Amygdala (tissue), 56 donors: ENCODE measurements around the gene ATP5PD.
A peak's percentile ranks its signal among the peaks of the same experiment; 100 is the strongest.
"Not testable (repeated sequence)": the region's sequence is repeated elsewhere in the genome, so short reads cannot be mapped to it uniquely, and the experiment has no call there.

Experiments
- DNase-seq, 56 donors: peaks; one replicate each; lab custom pipeline; 2025; lab: John Stamatoyannopoulos, UW

The ATP5PD gene

DNA sequence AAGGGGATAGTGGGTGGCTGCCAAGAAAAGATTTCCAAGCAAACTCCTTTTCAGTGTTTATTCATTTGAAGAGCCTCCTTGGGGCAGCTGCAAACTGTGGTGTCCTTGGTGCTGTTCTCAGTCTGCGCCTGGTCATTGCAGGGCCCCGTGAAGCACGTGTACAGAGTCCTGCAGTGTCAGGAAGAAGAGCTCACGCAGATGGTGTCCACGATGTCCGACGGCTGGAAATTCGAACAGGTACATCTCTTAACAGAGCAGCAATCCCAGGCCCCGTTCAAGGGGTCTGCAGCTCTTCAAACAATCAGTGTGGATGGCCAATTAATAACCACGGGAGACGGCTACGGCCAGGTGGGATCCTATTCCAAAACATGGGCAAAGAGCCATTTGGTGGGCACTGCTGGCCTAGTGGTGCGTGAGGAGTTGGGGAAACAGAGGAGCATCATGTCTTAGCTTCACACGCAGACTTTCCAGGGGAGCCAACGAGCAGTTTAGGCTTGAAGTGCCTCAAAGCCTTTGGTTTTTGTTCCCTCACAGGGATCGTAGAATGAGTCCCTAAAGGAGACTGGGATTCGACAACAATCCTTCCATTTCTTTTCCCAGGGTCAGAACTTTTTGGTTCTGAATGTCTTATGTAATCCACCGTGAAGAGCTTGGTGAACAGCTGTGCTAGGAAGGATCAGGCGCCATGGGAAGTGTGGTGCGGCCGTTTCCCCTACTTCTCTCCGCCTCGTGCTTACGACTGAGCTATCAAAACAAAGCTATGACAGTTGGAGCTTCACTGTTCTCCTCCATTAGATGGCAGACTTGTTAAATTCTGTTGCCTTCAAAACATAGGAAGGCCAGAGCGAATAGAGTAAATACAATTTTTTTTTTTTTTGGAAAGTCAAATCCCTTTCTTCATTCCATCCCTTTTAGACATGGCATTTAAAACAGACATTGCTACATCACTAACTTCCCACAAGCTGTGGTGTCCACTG, 12.9 kb upstream of the ATP5PD start:
- peak in 24 of 56 donors; percentile 13 to 72 (median 37) for DNase-seq

DNA sequence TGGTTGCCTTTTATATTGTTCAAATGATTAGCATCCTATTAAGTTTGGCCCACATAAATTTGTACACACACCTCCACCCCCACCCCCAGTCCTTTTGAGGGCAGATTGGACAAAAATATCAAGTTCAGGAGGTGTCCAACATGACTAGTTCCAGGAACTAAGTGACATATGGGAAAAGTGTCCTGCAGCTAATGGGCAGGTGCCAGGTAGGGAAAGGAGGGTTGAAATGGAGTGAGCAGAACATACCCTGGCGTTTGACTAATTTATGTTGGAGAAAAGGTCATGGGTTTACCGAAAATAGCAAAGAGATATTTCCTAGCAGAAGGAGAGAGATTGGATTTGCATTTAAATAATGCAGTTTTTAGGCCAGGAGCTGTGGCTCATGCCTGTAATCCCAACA, 5.2 kb upstream of the ATP5PD start:
- no peak for DNase-seq

DNA sequence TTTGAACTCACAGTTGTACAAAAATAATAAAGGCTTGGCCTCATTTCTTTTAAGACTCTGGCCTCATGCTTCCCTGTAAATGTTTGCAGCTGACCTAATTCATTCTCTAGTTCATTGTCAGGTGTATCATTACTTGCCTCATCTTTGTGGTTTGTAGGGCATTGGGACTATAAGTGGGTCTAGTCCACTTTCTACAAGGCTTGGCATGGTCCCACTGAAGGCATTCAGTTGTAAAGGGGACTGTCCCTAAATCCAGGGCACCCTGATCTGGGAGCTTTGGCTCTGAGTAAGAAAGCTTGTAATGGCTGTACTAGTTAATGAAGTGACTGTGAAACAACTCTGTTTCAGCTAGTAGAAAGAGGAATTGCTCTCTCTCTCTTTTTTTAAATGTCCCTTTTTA, 2.9 kb upstream of the ATP5PD start:
- DNase-seq: no peak

DNA sequence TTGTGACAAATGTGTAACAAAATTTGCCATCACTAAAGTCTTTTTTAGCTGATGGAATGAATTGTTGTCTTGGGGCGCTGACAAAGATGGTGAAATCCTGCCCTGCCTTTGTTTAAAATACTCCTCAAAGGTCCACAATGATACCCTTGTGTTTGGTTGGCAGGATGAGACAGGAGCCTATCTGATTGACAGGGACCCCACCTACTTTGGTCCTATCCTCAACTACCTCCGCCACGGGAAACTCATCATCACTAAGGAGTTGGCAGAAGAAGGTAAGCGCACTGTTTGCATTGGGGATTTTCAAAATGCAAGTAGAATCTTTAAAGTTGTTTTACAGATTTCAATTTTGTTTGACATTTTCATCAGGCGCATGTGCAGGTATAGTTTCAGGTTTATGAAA, 2.3 kb upstream of the ATP5PD start:
- no peak for DNase-seq

DNA sequence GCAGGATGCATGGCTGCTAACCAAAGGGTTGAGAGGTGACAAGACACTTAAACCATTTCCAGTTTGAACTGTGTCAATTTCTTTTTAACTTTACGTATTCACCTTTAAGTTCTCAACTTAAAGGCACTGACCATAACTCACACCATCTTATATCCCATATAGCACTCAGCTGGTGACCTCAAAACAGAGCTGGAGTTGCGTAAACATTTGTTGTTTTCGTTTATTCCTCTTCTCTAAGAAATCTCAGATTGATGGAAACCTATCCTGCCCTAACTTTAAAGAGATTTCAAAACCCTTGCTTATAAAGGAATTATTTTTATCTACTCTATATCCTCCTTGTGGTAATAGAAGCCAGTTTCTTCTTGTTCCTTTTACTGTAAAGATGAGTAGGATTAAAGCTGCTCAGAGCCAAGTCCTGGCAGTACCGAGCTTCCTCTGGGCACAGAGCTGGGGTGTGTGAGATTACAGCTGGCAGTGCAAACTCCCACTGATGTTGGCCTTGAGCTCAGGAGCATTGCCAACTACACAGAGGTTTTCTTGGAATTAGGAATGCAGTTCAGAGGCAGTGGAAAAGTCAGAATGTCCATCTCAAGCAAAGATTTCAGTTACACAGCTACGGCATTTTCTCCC, 1.6 kb upstream of the ATP5PD start:
- peak in 14 of 56 donors; percentile 7 to 51 (median 15) for DNase-seq

DNA sequence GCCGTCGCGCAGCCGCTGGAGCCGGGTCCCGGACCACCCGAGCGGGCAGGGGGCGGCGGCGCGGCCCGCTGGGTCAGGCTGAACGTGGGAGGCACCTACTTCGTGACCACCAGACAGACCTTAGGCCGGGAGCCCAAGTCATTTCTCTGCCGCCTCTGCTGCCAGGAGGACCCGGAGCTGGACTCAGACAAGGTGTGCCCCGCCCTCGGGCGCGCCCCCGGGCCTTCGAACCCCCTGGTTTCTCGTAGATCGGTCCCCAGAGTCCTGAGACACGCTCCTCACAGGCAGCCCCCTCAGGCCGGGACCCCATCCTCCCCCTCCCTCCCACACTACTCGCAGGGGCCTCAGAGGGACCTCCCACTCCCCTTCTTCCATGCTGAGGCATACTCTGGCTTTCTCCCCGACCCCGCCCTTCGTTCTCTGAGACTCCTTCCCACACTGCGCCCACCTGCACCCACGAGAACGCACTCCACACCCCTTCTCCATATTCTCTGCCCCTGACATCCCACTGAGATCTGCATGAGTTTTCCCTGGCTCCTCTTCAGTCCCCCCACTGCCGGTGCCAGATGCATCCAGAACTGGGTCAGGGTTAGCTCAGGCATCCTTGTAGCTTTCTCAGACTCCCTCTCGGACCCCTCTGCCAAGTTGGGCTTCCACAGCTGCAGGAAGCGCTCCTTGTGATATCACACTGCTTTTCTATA, 779 bp upstream of the ATP5PD start:
- DNase-seq: peak in 19 of 56 donors; percentile 12 to 54 (median 36)

DNA sequence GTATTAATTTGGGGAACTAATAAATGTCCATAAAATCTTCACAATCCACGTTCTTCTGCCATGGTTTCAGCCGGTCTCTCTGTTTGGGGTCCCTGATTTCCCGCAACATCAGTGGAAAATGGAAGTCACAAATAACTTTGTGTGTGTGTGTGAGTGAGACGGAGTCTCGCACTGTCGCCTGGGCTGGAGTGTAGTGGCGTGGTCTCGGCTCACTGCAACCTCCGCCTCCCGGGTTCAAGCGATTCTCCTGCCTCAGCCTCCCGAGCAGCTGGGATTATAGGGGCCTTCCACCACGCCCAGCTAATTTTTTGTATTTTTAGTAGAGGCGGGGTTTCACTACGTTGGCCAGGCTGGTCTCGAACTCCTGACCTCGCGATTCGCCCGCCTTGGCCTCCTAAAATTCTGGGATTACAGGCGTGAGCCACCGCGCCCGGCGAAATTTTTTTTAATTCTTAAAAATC, 793 bp downstream of the ATP5PD start:
- not testable (repeated sequence) for DNase-seq

DNA sequence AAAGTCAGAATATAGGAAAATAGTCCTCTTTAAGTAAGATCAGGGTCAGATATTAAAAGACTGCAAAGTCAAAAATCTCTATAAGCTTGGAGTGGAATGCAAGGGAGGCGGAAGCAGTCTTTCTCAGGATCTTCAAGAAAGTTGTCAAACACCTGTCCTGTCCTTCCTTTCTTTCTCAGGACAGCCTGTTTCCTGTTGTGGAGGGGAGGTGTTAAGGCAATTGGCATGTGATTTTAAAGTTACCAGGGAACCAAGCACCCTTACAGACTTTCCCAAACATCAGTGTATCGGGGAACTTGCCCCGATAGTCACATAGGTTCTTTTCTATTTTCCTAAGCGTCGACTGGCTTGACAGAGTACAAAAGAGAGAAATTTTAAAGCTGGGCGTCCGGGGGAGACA, 2.1 kb downstream of the ATP5PD start:
- DNase-seq: no peak

DNA sequence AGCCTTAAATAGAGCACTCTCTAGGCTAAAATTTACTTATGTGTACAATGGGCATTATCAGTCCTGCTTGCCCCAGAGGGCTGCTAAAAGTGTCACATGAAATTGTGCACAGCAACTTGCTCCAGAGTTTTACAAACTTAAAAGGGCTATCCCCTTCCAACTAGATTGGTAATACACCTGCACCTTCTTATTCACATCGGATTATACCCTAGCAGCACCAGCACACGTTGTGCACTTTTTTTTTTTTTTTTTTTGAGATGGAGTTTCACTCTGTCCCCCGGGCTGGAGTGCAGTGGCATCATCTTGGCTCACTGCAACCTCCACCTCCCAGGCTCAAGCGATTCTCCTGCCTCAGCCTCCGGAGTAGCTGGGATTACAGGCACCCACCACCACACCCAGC, 3.0 kb downstream of the ATP5PD start:
- not testable (repeated sequence) for DNase-seq

DNA sequence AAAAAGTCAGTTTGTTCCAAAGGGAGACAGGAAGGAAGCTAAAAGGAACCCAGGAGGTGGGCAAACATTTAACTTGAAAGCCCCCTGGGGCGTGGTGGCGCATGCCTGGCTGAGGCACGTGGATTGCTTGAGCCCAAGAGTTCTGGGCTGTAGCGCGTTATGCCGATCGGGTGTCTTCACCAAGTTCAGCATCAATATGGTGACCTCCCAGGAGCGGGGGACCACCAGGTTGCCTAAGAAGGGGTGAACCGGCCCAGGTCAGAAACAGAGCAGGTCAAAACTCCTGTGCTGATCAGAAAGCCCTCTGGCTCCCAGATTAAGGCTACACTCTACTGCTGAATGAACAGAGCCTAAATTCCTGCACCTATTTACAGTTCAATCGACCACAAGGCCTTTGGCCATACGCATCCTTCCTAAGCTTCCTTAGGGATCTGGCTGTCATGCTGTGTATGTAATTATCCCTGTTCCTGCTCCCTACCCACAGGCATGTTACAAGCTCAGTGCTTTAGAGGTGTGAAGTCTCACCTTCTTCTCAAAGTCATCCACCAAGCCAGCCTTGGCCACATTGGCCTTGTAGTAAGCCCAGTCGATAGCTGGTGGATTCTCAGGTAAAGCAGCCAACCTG, 5.0 kb downstream of the ATP5PD start:
- no peak for DNase-seq

DNA sequence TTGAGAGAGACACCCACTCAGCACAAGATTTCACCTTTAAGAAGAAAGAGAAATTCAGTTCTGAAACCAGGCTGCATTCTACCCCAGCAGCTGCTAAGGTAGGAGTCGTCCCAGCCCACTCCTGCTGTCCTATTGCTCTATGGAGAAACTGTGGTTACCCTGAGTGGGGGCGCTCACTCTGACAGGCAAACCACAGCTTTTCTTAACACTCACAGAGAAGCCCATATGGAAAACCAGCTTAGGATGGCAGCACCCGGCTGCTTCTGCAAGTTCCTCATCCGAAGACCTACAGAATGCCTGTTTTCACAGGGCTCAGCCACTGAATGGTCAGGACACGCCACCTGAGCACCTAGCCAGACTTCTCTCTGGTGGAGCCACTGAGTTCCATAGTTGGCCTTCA, 7.5 kb downstream of the ATP5PD start:
- DNase-seq: no peak

DNA sequence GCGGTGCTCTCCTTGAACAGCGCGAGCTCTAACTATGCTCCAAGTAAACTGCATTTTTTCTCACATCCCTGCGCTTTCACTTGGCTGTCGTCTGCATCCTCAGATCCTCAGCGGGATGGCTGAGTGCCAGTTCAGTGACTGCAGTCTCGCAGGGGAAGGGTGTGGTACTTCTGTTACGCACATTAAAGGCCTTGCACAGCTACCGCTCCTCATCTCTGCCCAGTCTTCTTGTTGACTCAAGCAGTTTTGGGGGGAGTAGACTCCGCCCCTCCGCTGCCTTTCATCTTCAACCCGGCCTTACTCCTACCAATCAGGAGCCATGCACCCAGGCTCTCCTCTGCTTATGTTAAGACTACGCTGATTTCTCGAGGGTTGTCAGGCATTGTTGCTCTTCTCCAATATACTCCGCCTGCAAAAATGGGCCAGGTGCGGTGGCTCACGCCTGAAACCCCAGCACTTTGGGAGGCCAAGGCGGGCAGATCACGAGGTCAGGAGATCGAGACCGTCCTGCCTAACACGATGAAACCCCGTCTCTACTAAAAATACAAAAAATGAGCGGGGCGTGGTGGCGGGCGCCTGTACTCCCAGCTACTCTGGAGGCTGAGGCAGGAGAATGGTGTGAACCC, 10.0 kb downstream of the ATP5PD start:
- DNase-seq: peak in 21 of 56 donors; percentile 8 to 70 (median 34)

DNA sequence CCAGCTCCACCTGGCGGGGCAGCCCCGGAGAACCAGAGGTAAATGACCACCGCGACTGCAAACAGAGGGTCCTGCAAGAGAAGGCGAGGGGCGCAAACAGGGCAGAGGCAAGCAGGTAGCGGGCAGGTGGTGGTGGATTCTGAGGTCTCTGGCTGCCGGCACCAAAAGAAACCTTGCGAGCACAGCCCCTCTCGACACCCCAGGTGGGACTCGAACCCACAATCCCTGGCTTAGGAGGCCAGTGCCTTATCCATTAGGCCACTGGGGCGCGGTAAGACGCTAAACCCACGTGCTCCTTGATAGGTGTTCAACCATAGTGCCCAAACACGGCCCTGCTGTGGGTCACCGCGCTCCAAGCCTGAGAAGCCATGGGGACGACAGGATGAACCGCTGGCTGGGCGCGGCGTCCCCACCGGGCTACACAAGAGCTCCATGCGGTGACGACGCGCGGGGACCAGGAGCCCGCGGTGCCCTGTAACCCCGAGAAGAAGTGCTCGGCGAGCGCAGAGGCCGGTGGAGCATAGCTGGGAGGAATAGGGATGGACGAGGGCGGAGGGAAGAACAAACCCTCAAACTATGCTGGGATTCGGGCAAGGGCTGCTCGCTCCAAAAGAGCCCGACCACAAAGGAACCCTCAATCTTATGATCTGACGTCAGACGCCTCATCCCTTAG, 12.4 kb downstream of the ATP5PD start:
- DNase-seq: peak in 55 of 56 donors; percentile 43 to 96 (median 76)

DNA sequence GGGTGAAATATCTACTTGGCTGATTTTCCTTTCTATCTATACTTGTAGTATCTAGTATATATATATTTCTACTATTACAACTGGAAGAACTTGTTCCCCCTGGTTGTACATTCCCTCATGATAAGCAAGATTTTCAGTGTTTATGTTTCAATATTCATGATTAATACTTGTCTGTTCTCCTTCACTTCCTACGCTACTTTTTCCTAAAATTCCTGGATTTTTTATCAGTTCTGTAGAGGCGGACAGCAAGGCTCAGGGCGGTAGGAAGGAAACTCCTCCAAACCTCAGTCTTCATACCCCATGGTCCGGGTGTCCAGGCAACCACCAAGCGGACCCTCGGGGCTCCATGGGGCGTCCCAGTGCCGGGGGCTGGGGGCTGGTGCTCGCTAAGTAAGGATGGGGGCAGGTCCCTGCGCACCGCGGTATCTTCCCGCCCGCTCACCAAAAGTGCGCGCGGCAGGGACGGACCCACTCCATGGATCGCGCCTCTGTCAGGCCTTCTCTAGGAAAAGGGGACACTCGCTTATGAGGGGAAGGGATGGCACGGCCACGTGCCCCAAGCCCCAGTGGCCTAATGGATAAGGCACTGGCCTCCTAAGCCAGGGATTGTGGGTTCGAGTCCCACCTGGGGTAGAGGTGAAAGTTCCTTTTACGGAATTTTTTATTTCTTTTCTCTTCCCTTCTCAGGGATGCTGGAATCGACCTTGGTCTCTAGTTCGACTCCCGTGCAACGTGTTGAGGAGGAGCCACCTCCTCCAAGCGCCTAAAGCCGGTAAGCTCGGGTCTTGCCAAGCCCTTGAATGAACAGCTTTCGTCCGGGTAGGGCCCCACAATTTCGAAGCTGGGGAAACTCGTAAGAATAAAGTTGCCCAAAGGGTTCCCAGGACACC, 13.2 kb downstream of the ATP5PD start:
- DNase-seq: peak; percentile 37 to 95 (median 82)

DNA sequence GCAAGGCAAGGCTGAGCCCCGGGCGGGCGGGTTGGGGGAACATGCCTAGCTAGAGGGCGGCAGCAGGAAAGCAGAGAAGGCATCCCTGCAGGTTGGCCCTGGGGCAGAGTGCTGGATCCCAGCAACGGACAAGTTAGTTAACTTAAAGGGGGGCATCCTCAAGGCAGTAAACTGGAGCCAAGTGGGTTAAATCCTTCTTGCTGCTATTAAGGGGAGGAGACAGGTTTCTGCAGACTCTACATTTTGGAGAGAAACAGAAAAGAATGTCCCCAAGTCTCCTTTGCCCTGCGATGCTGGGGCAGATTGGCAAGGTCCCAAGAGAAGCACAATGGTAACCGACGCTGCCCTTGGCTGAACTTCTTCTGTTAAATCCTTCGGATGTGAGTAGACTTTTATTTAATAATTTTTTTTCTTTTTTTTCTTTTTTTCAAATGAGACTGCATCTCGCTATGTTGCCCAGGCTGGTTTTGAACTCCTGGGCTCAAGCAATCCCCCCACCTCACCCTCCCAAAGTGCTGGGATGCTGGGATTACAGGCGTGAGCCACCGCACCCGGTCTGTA, 14.0 kb downstream of the ATP5PD start:
- DNase-seq: peak in 3 of 56 donors; percentile 48 to 66 (median 64)

DNA sequence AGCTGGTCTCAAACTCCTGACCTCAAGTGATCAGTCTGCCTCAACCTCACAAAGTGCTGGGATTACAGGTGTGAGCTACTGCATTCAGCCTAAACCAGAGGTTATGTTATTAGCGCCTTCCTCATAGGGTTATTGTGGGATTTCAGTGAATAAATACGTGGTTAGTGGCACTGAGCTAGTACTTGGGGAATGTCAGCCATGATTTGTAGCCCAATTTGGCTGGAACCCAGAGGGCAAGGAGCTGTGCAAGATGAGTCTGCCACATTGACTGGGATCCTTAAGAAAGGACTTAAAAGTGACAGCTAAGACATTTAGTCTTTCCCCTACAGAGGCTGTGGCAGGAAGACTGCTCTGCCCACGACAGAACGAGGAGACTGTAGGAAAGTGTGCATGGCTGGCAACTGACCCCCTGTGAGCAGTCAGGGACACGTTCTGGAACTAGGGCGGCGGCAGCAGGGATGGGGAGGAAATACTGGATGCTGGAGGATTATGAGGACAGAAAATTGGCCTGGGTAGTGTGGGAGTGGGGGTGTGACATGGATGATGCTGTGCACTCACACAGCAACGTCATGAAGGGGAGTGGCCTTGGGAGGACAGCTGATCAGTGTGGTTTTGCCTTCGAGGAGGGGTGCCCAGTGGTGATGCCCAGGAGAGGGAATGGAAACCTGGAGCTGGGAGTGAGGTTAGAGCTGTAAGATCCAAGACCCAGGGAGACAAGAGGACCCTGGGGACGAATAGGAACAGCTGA, 14.6 kb downstream of the ATP5PD start:
- DNase-seq: peak in 53 of 56 donors; percentile 28 to 92 (median 78)

DNA sequence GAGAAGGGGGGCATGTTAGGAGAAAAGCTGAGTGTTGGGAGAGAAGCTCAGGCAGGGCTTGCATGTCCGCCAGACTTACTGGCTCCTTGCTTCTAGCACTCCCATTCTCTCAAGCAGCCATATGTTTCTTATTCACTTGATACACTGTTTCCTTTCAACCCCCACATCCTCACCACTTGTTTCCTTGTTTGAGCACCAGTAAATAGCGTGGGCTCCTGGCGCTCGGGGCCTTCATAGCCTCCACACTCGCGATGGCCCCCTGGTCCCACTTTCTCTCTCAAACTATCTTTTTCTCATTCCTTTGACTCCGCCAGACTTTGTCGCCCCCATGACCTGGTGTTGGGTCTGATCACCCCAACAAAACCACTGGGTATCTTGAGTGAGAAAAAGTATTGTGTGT, 16.6 kb downstream of the ATP5PD start:
- no peak for DNase-seq
